CD4-positive, alpha-beta T cell (primary cell): ENCODE measurements around the gene GRN. TPM values are rescaled to one million over a fixed set of nuclear protein-coding genes. Genes with fewer than 3 reads are reported as not detected.

Experiments
- ATAC-seq: fragments of 200-7000 bp; cut with Tn5 transposase; one replicate; pipeline ENCODE4 v1.10.0; 2022; ENCODE audit warnings: mild to moderate bottlenecking; ENCODE audit not compliant: poor library complexity
- CTCF ChIA-PET: fragments of 350-600 bp; sonication (Branson Sonifier 250); formaldehyde crosslinking; loops from one replicate; lab custom pipeline; 2021; ENCODE audit warnings: antibody characterized with exemption, inconsistent platforms; lab: Charles Lee
- POLR2A ChIA-PET: fragments of 350-600 bp; sonication (Branson Sonifier 250); formaldehyde crosslinking; loops from one replicate; lab custom pipeline; 2021; ENCODE audit warnings: antibody characterized with exemption, inconsistent platforms; lab: Charles Lee
- DNase-seq, 14 experiments: peaks; one replicate each; pipeline ENCODE4 v3.0.0-alpha.2; 2013 to 2020; ENCODE audit warnings: mixed read lengths in 2 of 14
- H3K27ac ChIP-seq, 2 donors: one replicate each; pipeline versions ENCODE4 v1.5.1 to v1.7.0; 2013; ENCODE audit warnings: low read length in 2 of 2, low read depth in 1 of 2, mild to moderate bottlenecking in 1 of 2
- H3K27me3 ChIP-seq, 2 experiments: 1 replicate in 1 of 2; 2 replicates in 1 of 2; pipeline versions ENCODE4 v1.6.1 to v1.7.0; 2013; ENCODE audit warnings: low read length in 2 of 2, control low read depth in 1 of 2, mild to moderate bottlenecking in 1 of 2, moderate library complexity in 1 of 2; ENCODE audit not compliant: insufficient read depth in 2 of 2, control insufficient read depth in 1 of 2
- H3K36me3 ChIP-seq: one replicate; pipeline ENCODE4 v1.6.1; 2013; ENCODE audit warnings: low read length, control low read depth; ENCODE audit not compliant: insufficient read depth
- H3K4me1 ChIP-seq: one replicate; pipeline ENCODE4 v1.6.1; 2013; ENCODE audit warnings: low read length, control low read depth; ENCODE audit not compliant: insufficient read depth
- H3K4me3 ChIP-seq: one replicate; pipeline ENCODE4 v1.5.1; 2013; ENCODE audit warnings: mild to moderate bottlenecking, low read length, moderate library complexity
- H3K9me3 ChIP-seq, 2 experiments: 1 replicate in 1 of 2; 2 replicates in 1 of 2; pipeline versions ENCODE4 v1.6.1 to v1.7.0; 2013; ENCODE audit warnings: low read length in 2 of 2, mild to moderate bottlenecking in 2 of 2, control low read depth in 1 of 2, moderate library complexity in 1 of 2; ENCODE audit not compliant: control insufficient read depth in 1 of 2, insufficient read depth in 1 of 2
- H3K27ac Mint-ChIP-seq: one replicate; pipeline ENCODE4 v1.8.0; 2020; ENCODE audit warnings: mixed read lengths
- H3K27me3 Mint-ChIP-seq: one replicate; pipeline ENCODE4 v1.8.0; 2021; ENCODE audit warnings: mixed read lengths
- H3K36me3 Mint-ChIP-seq: one replicate; pipeline ENCODE4 v1.8.0; 2021; ENCODE audit warnings: low read depth, mixed read lengths
- H3K4me1 Mint-ChIP-seq: one replicate; pipeline ENCODE4 v1.8.0; 2021; ENCODE audit warnings: low read depth, mixed read lengths
- H3K4me3 Mint-ChIP-seq: one replicate; pipeline ENCODE4 v1.8.0; 2020; ENCODE audit warnings: mild to moderate bottlenecking, mixed read lengths
- H3K9me3 Mint-ChIP-seq: one replicate; pipeline ENCODE4 v1.8.0; 2020; ENCODE audit warnings: mixed read lengths
- intact Hi-C, 2 experiments: fragments of 100-400 bp; cut with DNase I in 1 of 2; cut with micrococcal nuclease in 1 of 2; formaldehyde crosslinking; loops; one replicate each; pipeline versions ENCODE4 v1.15.1 to v1.9.0; 2023 to 2025; cut with DNase I, micrococcal nuclease
- total RNA-seq, 174 experiments: library from RNA in 2 of 174; stranded (reverse) in 2 of 174; gene quantifications; one replicate each; pipeline ENCODE4 v1.2.3 and lab custom pipeline; 2021 to 2026
- TF ChIP-seq, protein P1 (sequence below): fragments of 200-600 bp; IDR thresholded peaks from one replicate; pipeline ENCODE4 v1.8.0; 2022; ENCODE audit warnings: antibody characterized with exemption, mild to moderate bottlenecking

Gene GRN
- total RNA-seq, 2 experiments from 2014 or later, result 15.3 to 16.1 TPM

DNA sequence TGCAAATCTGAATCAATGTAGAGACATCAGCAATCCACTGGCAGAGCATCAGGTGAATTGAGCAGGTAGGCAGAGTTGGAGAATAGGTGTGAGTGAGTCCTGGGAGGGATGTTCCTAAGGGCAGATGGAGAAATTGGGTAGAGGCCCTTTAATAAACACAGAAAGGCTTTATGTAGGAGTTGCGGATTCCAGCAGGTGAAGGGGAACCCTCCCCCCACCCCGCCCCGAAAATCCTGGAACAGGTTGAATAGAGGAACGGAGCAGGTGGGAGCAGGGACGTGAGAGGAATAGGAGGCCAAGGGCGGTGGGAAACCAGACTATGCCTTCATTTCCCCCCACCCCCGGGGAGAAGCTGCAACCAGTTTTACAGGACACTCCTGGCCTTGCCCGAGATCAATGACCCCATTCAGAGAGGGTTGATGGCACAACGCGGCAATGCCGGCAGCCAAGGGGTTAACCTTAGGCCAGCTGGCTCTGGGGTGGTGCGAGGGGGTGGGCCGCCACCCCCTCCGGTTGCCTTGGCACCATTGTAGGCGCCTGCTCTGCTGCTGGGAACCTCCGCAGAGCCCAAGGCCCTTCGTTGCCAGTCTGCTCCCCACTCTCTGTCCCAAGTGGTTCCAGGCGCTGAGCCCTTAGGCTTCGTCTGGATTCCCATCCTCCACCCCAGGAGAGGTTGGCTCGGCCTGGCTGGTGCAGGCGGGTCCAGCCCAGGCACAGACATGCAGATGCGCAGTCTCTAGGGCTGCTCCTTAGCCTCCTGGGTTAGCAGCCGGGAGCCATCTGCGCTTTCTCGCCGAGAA lies 37.5 kb upstream of the GRN start:
- H3K4me3 Mint-ChIP-seq, result peak overlapping the region; percentile 37
- peaks cover 23% of the 10 kb centered on the region for H3K4me1 Mint-ChIP-seq
- no peak overlapping the region for H3K27ac Mint-ChIP-seq
- H3K27me3 Mint-ChIP-seq, result peaks cover 53% of the 10 kb centered on the region
- DNase-seq, result no peak
- H3K36me3 Mint-ChIP-seq, result no peaks in the 10 kb centered on the region
- TF ChIP-seq, protein P1, sequence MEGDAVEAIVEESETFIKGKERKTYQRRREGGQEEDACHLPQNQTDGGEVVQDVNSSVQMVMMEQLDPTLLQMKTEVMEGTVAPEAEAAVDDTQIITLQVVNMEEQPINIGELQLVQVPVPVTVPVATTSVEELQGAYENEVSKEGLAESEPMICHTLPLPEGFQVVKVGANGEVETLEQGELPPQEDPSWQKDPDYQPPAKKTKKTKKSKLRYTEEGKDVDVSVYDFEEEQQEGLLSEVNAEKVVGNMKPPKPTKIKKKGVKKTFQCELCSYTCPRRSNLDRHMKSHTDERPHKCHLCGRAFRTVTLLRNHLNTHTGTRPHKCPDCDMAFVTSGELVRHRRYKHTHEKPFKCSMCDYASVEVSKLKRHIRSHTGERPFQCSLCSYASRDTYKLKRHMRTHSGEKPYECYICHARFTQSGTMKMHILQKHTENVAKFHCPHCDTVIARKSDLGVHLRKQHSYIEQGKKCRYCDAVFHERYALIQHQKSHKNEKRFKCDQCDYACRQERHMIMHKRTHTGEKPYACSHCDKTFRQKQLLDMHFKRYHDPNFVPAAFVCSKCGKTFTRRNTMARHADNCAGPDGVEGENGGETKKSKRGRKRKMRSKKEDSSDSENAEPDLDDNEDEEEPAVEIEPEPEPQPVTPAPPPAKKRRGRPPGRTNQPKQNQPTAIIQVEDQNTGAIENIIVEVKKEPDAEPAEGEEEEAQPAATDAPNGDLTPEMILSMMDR, result no peak
- Histone ChIP-seq H3K9me3 (peaks cover 0 to 5% of the 10 kb centered on the region in 2 experiments), H3K4me3 (peak overlapping the region; percentile 38), H3K27ac (no peak overlapping the region), H3K27me3 (peaks cover 20 to 21% of the 10 kb centered on the region in 2 experiments), H3K36me3 (no peaks in the 10 kb centered on the region), H3K4me1 (peaks cover 26% of the 10 kb centered on the region)
- ChIA-PET POLR2A (interaction anchor here (1.0 to 2.3 kb wide), 4 partner anchors 19 to 184 kb away, joined by 3 to 12 read pairs (median 6); partner anchors contain the start of genes HDAC5 and UBTF), CTCF (interaction anchor here (0.6 to 1.2 kb wide), 2 partner anchors 97 to 199 kb away, joined by 3 read pairs; no protein-coding TSS in a partner anchor)
- peak; percentile 31 for ATAC-seq
- intact Hi-C loops, result loop anchor here in 1 of 2 experiments (2.0 kb wide), 1 partner anchor 17 kb away; the partner anchor contains the start of gene SLC25A39
- H3K9me3 Mint-ChIP-seq, result no peaks in the 10 kb centered on the region

DNA sequence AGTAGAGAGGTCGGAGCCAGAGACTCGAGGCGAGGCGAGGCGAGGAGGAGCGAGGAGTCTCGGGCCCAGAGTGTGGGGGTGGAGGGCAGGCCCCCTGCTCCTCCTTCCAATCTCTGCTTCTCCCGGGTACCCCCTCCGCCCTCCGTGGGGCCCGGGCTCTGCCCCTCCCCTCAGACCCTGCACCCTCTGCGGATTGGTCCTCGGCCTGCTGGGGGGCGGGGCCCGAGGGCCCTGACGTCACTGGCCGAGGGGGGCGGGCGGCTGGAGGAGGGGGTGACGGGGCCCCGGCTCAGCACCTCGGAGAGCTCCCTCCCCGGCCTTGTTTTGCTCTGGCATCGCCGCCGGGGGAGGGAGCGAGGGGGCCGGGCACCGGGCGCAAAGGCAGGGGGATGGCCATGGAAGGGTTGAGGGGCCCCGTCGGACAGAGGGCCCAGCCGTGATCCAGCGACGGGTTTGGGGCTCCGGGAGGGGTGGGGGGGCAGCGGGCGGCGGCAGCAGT lies 36.7 kb upstream of the GRN start, which contains the start of gene RUNDC3A:
RUNDC3A (plus strand) TSS at position 282 of the 499 bp plus-strand sequence. CDS start 232 bp downstream, outside the sequence.
- Mint-ChIP-seq H3K36me3 (no peaks in the 10 kb centered on the region), H3K9me3 (no peaks in the 10 kb centered on the region), H3K4me3 (peak within 1 kb of the TSS; percentile 42), H3K4me1 (peaks cover 23% of the 10 kb centered on the region), H3K27ac (no peak within 1 kb of the TSS), H3K27me3 (peaks cover 55% of the 10 kb centered on the region)
- Histone ChIP-seq H3K36me3 (no peaks in the 10 kb centered on the region), H3K4me1 (peaks cover 26% of the 10 kb centered on the region), H3K9me3 (peaks cover 0 to 5% of the 10 kb centered on the region in 2 experiments), H3K4me3 (peak within 1 kb of the TSS; percentile 38), H3K27me3 (peaks cover 20 to 21% of the 10 kb centered on the region in 2 experiments), H3K27ac (no peak within 1 kb of the TSS)
- POLR2A ChIA-PET, result interaction anchor here (0.6 to 2.3 kb wide), 5 partner anchors 18 to 342 kb away, joined by 3 to 12 read pairs (median 3); partner anchors contain the start of genes HDAC5 and UBTF
- CTCF ChIA-PET, result interaction anchor here (0.6 to 1.2 kb wide), 2 partner anchors 98 to 200 kb away, joined by 3 read pairs; no protein-coding TSS in a partner anchor
- peak; percentile 75 to 92 (median 84) for DNase-seq
- ATAC-seq, result peak; percentile 90
- intact Hi-C loops, result loop anchor here in 1 of 2 experiments (2.0 kb wide), 1 partner anchor 16 kb away; the partner anchor contains the start of gene SLC25A39
- TF ChIP-seq, protein P1, result no peak

DNA sequence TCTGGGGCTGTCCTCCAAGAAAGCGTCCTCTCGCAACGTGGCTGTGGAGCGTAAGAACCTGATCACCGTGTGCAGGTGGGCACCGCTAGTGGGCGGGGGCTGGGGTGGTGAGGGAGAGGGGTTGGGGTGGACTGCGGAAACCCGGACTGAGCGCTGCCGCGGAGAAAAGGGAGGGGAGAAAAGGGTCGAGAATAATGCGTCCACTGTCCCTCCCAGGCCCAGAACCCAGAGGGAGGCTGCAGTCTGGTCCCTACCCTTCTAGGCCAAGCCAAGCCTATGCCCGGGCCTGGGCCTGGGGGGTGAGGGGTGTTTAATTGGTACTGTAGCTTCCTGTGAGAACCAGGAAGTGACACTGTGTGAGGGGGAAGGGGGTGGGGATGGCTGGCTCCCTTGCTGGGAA lies 36.2 kb upstream of the GRN start:
- TF ChIP-seq, protein P1, result no peak
- intact Hi-C loops, result loop anchor here in 1 of 2 experiments (2.0 kb wide), 1 partner anchor 16 kb away; the partner anchor contains the start of gene SLC25A39
- Histone ChIP-seq H3K9me3 (peaks cover 0 to 5% of the 10 kb centered on the region in 2 experiments), H3K36me3 (no peaks in the 10 kb centered on the region), H3K4me3 (peak overlapping the region; percentile 9), H3K27ac (no peak overlapping the region), H3K4me1 (peaks cover 26% of the 10 kb centered on the region), H3K27me3 (peaks cover 18 to 21% of the 10 kb centered on the region in 2 experiments)
- Mint-ChIP-seq H3K36me3 (no peaks in the 10 kb centered on the region), H3K27me3 (peaks cover 57% of the 10 kb centered on the region), H3K4me1 (peaks cover 23% of the 10 kb centered on the region), H3K4me3 (no peak overlapping the region), H3K9me3 (no peaks in the 10 kb centered on the region), H3K27ac (no peak overlapping the region)
- DNase-seq (peak in 1 of 14 experiments; percentile 27), ATAC-seq (no peak)
- CTCF ChIA-PET, result interaction anchor here (1.2 kb wide), 1 partner anchor 37 kb away, joined by 3 read pairs; the partner anchor contains the start of gene GRN
- POLR2A ChIA-PET, result interaction anchor here (0.6 to 2.3 kb wide), 5 partner anchors 18 to 342 kb away, joined by 3 to 12 read pairs (median 3); partner anchors contain the start of genes HDAC5 and UBTF
